AML-193 (cell line): ENCODE results near the gene LRIG3.
"Not testable (repeated sequence)": the region's sequence is repeated elsewhere in the genome, so short reads cannot be mapped to it uniquely, and the experiment has no call there.

Source experiments
- DNase-seq, 2 experiments: peaks; one replicate each; lab custom pipeline; 2025; lab: John Stamatoyannopoulos, UW

LRIG3 gene, protein sequence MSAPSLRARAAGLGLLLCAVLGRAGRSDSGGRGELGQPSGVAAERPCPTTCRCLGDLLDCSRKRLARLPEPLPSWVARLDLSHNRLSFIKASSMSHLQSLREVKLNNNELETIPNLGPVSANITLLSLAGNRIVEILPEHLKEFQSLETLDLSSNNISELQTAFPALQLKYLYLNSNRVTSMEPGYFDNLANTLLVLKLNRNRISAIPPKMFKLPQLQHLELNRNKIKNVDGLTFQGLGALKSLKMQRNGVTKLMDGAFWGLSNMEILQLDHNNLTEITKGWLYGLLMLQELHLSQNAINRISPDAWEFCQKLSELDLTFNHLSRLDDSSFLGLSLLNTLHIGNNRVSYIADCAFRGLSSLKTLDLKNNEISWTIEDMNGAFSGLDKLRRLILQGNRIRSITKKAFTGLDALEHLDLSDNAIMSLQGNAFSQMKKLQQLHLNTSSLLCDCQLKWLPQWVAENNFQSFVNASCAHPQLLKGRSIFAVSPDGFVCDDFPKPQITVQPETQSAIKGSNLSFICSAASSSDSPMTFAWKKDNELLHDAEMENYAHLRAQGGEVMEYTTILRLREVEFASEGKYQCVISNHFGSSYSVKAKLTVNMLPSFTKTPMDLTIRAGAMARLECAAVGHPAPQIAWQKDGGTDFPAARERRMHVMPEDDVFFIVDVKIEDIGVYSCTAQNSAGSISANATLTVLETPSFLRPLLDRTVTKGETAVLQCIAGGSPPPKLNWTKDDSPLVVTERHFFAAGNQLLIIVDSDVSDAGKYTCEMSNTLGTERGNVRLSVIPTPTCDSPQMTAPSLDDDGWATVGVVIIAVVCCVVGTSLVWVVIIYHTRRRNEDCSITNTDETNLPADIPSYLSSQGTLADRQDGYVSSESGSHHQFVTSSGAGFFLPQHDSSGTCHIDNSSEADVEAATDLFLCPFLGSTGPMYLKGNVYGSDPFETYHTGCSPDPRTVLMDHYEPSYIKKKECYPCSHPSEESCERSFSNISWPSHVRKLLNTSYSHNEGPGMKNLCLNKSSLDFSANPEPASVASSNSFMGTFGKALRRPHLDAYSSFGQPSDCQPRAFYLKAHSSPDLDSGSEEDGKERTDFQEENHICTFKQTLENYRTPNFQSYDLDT

DNA sequence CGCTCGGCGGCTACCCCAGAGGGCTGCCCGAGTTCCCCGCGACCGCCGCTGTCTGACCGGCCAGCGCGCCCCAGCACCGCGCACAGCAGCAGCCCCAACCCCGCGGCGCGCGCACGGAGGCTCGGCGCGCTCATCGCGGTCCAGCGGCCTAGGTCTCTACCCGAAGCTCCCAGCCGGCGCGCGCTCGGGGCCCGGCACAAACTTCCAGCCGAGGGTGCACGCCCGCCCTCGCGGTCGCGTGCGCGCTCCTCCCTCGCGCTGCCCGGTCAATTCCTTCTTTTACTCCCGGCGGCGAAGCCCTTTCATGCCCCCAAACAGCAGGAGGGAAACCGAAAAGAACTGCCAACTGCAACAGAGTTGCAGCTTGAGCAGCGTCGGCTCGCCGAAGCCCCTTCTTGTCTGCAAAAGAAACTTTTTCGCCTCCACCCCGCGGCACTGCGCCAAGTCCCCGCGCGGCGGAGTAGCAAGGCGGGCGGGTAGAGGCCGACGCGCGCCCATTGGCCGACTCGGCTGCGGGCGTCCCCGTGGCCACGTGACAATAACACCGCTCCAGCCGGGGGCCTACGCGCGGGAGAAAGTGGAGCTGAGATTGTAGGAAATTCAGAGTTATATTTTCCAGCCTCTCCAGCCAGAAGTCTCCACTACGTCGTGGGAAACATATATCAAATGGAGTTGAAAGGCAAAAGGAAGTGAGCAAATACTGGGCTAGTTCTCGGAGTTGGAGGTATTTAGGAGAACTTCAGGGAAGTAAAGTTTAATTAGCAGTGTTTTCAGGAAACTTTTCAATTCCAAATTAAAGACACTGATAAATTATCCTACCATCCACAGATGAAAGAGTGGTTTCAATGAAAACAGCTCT is at the start of gene LRIG3:
LRIG3 (minus strand) TSS at position 403 of the 859 bp plus-strand sequence; CDS start at position 134, 269 bp downstream.
- no peak for DNase-seq

DNA sequence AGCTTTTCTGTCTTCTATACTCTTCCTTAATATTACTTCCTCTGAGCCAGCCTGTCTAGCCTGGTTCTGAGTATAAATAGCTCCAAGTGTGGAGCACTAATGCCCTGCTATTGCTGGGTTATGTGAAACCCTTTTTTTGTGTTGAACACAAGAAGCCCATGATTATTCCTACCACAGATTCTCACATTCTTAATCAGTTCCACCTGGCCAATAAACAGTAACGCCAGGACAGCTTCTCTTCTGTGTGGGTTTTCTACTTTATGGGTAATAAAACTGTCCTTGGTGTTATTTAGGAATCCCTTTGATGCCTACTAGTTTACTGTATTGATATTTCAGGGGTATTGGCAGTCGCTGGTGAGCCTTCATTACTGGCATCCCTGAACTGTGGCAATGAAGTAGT is 48.9 kb upstream of the LRIG3 start:
- no peak for DNase-seq

DNA sequence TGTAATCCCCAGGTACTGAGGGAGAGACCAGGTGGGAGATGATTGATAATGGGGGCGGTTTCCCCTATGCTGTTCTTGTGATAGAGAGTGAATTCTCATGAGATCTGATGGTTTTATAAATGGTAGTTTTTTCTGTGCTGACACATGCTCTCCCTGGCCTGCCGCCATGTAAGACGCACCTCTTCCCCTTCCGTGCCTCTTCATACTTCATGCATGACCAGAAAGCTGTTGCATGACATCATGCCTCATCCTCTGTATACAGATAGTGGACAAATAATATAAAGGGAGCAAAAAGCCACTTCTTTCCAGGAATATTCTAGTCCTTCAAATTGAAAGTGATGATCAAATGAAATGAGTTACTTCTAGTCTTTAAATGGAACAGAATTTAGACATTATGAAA is 47.3 kb upstream of the LRIG3 start:
- DNase-seq, result no peak

DNA sequence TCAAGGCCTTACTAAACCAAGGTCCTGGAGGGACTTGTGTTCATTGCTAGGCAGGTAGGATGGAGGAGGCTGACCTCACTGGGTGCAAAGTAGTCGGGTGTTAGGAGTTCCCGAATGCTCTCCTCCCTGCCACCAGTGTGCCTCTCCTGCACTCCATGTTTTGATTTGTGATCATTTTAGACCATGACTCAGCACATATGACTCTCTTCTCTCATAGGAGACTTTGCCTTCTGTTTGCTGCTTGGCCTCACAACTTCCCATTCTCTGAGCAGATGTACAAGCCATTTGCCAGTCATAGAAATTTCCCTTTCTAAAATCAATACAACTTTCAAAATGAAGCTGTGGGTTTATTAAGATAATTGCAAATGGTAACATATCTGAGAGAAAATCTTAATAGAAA is 46.6 kb upstream of the LRIG3 start:
- no peak for DNase-seq

DNA sequence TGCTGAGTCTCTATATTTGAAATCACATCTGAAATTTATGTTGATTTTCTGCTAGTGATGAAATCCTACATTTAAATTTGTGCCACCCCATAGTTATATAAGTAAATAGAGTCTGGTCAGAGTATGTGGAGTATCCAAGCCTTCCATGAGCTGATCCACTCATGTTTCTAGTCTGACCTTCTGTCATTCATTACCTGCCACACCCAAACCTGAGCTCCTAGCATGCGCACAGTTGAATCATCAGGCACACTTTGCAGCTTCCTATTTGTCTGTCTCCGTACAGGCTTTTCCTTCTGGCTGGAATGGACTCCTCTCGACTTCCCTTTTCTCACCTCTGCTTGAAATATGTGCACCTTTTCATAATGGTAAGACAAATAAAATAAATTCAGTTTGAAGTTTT is 45.3 kb upstream of the LRIG3 start:
- DNase-seq, result no peak

DNA sequence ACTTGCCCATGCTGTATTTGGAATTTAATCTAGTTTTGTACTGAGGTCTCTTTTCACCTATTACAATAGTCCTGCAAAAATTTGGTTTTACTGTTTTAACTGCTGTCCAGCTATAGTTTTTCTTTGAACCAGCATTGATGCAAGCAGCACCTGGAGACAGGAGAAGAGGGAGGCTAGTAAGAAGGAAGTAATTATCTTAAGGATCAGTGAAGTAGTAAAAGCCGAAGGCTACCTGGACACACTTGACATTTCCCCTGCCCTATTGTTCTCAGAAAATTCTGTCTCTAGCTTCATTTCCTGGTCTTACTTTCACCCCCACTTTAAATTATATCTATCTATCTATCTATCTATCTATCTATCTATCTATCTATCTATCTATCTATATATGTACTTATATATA is 43.5 kb upstream of the LRIG3 start:
- no peak for DNase-seq

GRCh38 chr12:58961906-58962305 is 41.6 kb upstream of the LRIG3 start:
- no peak for DNase-seq

- DNase-seq, result no peak
Measured at GRCh38 chr12:58961166-58961565, 40.9 kb upstream of the LRIG3 start.

- no peak for DNase-seq
Measured at GRCh38 chr12:58959639-58960300, 39.5 kb upstream of the LRIG3 start.

DNA sequence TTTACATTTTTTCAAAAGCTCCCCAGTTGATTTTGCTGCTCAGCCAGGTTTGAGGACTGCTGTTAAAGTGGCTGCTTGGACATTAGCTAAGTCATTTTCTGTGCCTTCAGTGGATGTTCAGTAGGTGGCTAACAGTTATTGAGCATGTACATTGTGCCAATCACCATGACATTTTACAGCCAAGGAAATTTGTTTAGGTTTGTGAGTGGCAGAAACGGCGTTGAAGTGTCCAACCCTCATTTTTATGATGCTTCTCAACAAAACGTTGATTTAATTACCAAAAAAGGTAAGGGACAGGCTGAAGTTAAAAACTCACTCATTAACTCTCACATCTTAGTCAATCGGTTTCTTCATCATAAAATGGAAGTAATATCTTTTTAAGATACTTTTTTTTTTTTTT is 37.0 kb upstream of the LRIG3 start:
- no peak for DNase-seq

GRCh38 chr12:58955849-58956248 is 35.5 kb upstream of the LRIG3 start:
- no peak for DNase-seq

DNA sequence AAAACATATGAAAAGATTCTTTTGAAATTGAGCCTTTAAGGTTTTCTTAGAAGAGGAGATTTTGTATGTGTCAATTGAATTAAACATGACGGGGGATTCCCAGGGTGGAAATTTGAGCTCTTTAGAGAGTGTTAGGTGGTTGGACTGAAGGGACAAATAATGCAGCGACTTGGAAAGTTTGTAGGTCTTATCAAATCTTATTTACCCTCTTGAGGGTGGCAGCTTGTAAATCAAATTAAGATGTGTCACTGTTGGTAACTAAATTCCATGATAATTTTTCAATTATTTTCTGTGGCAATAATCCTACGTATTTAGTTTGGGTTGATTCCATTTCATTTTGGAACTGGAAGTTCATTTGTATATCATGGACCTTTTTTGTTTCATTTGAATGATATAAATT is 33.7 kb upstream of the LRIG3 start:
- no peak for DNase-seq

DNA sequence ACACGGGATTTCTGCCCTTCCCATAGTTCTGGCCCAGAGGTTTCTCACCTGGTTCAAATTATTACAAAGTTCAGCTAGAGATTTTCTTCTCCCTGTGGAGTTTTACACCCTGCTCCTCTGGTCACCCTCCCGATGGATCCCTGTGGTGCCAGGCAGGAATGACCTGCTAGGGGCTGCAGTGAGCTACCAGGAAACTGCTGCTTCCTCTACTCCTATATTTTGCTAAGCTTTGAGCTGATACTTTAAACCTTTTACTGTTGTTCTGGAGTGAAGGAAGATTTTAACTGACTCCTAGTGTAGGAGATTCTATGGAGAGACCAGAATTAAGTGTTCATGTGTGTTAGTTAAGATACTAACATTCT is 30.4 kb upstream of the LRIG3 start:
- no peak for DNase-seq

GRCh38 chr12:58949954-58950738 is 29.8 kb upstream of the LRIG3 start:
- not testable (repeated sequence) for DNase-seq

DNA sequence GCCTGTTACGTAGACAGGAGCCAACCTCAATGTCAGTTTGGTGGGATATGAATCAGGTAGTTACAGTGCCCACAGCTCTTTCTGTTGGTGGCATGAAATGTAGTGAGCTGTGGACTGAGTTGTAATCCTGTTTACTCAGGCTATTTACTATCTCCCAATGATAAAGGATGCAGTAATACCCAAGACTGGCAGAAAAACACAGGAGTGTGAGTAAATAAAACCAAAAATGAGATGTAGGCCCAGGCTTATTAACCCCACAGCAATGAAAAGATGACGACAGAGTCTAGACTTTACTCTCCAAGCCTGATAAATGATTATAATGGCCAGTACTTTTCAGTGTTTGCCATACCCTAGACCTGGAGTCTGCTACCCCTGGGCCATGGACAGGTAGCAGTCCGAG is 22.8 kb upstream of the LRIG3 start:
- DNase-seq, result no peak

DNA sequence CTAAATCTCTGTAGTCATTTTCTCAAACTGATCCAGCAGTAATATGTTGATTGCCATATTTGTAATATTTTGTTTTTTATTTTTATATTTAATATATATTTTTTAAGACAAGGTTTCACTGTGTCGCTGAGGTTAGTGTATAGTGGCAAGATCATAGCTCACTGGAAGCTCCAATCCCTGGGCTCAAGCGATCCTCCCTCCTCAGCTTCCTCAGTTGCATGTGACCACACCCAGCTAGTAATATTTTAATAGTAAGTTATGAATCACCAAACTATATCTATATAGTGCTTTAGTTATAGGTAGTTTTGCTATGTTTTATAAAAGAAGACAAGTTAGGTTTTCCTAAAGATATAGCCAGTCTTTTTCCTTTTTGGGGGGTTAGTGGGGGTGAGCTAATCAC is 22.0 kb upstream of the LRIG3 start:
- no peak for DNase-seq

GRCh38 chr12:58939399-58940100 is 19.2 kb upstream of the LRIG3 start:
- DNase-seq, result no peak

- DNase-seq, result no peak
Measured at GRCh38 chr12:58938440-58938839, 18.1 kb upstream of the LRIG3 start.

- no peak for DNase-seq
Measured at GRCh38 chr12:58934528-58934927, 14.2 kb upstream of the LRIG3 start.
